ENCODE results near the gene HOXC4.

Gene HOXC4

DNA sequence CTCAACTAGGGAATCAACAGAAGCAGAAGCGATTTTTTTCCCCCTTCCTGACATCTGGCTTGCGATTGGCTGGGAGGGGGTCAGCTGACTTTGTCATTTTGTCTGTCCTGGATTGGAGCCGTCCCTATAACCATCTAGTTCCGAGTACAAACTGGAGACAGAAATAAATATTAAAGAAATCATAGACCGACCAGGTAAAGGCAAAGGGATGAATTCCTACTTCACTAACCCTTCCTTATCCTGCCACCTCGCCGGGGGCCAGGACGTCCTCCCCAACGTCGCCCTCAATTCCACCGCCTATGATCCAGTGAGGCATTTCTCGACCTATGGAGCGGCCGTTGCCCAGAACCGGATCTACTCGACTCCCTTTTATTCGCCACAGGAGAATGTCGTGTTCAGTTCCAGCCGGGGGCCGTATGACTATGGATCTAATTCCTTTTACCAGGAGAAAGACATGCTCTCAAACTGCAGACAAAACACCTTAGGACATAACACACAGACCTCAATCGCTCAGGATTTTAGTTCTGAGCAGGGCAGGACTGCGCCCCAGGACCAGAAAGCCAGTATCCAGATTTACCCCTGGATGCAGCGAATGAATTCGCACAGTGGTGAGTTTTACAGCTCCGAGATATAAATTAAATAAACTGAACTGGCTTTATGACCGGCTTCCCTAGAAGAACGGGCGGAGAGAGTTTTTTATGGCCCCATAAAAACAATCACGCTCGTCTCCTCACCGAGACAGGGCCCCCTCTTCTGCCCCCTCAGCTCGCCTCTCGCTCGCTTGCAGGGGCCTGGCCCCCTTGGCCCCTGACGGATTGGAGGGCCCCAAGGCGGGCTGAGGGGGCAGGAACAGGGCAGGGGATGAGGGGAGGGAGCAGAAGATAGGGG is 25.1 kb upstream of the HOXC4 start, which contains the start of gene HOXC6:
Gene HOXC6, plus strand, starts transcription at position 127 of the 888 bp plus-strand sequence. Its CDS starts 82 bp downstream, at position 209.
- Histone ChIP-seq H3K4me3 (ENCODE audit: low read length) (peak within 1 kb of the TSS; percentile 64), H3K36me3 (replicated peaks; ENCODE audit: low read depth, low read length) (no peaks in the 10 kb centered on the region), H3K9me3 (ENCODE audit: insufficient read depth, low read length) (no peaks in the 10 kb centered on the region), H2AFZ (ENCODE audit: low read depth, low read length) (peak within 1 kb of the TSS; percentile 63; the same call in 1 of the 2 replicates), H3K4me1 (ENCODE audit: low read length) (peaks cover 38% of the 10 kb centered on the region), H3K9ac (ENCODE audit: low read length) (peak within 1 kb of the TSS; percentile 60; the same call in 1 of the 2 replicates), H3K27ac (ENCODE audit: low read length) (peak within 1 kb of the TSS; percentile 72), H4K20me1 (ENCODE audit: insufficient read depth, low read length) (no peaks in the 10 kb centered on the region), H3K27me3 (ENCODE audit: low read depth, low read length) (no peaks in the 10 kb centered on the region), H3K79me2 (ENCODE audit: low read length) (no peaks in the 10 kb centered on the region), H3K4me2 (ENCODE audit: low read length) (peak within 1 kb of the TSS; percentile 91)
- TF ChIP-seq EZH2phosphoT487 (IDR thresholded peaks at IDR 0.05; ENCODE audit: low read depth), result no peak
- TF ChIP-seq, protein P1, sequence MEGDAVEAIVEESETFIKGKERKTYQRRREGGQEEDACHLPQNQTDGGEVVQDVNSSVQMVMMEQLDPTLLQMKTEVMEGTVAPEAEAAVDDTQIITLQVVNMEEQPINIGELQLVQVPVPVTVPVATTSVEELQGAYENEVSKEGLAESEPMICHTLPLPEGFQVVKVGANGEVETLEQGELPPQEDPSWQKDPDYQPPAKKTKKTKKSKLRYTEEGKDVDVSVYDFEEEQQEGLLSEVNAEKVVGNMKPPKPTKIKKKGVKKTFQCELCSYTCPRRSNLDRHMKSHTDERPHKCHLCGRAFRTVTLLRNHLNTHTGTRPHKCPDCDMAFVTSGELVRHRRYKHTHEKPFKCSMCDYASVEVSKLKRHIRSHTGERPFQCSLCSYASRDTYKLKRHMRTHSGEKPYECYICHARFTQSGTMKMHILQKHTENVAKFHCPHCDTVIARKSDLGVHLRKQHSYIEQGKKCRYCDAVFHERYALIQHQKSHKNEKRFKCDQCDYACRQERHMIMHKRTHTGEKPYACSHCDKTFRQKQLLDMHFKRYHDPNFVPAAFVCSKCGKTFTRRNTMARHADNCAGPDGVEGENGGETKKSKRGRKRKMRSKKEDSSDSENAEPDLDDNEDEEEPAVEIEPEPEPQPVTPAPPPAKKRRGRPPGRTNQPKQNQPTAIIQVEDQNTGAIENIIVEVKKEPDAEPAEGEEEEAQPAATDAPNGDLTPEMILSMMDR (IDR thresholded peaks at IDR 0.05; ENCODE audit: low read depth, low read length), result no peak

DNA sequence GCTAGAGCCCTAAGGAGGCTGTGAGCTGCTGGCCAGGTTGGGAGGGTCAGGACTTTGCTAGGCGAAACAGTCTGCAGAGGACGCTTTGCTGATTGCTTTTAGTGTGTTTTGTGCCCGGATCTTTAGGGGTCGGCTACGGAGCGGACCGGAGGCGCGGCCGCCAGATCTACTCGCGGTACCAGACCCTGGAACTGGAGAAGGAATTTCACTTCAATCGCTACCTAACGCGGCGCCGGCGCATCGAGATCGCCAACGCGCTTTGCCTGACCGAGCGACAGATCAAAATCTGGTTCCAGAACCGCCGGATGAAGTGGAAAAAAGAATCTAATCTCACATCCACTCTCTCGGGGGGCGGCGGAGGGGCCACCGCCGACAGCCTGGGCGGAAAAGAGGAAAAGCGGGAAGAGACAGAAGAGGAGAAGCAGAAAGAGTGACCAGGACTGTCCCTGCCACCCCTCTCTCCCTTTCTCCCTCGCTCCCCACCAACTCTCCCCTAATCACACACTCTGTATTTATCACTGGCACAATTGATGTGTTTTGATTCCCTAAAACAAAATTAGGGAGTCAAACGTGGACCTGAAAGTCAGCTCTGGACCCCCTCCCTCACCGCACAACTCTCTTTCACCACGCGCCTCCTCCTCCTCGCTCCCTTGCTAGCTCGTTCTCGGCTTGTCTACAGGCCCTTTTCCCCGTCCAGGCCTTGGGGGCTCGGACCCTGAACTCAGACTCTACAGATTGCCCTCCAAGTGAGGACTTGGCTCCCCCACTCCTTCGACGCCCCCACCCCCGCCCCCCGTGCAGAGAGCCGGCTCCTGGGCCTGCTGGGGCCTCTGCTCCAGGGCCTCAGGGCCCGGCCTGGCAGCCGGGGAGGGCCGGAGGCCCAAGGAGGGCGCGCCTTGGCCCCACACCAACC is 23.9 kb upstream of the HOXC4 start:
- Histone ChIP-seq H3K4me1 (ENCODE audit: low read length) (peaks cover 32% of the 10 kb centered on the region), H3K79me2 (ENCODE audit: low read length) (no peaks in the 10 kb centered on the region), H3K27ac (ENCODE audit: low read length) (no peak overlapping the region), H3K9me3 (ENCODE audit: insufficient read depth, low read length) (no peaks in the 10 kb centered on the region), H3K4me3 (ENCODE audit: low read length) (no peak overlapping the region), H3K36me3 (replicated peaks; ENCODE audit: low read depth, low read length) (no peaks in the 10 kb centered on the region), H3K9ac (ENCODE audit: low read length) (no peak overlapping the region), H3K27me3 (ENCODE audit: low read depth, low read length) (no peaks in the 10 kb centered on the region), H4K20me1 (ENCODE audit: insufficient read depth, low read length) (no peaks in the 10 kb centered on the region), H2AFZ (ENCODE audit: low read depth, low read length) (no peak overlapping the region), H3K4me2 (ENCODE audit: low read length) (no peak overlapping the region)
- no peak for TF ChIP-seq EZH2phosphoT487 (IDR thresholded peaks at IDR 0.05; ENCODE audit: low read depth)

DNA sequence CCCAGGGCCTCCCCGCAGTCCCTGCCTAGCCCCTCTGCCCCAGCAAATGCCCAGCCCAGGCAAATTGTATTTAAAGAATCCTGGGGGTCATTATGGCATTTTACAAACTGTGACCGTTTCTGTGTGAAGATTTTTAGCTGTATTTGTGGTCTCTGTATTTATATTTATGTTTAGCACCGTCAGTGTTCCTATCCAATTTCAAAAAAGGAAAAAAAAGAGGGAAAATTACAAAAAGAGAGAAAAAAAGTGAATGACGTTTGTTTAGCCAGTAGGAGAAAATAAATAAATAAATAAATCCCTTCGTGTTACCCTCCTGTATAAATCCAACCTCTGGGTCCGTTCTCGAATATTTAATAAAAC is 23.2 kb upstream of the HOXC4 start:
- Histone ChIP-seq H3K79me2 (ENCODE audit: low read length) (no peaks in the 10 kb centered on the region), H2AFZ (ENCODE audit: low read depth, low read length) (no peak overlapping the region), H3K9ac (ENCODE audit: low read length) (no peak overlapping the region), H3K4me2 (ENCODE audit: low read length) (no peak overlapping the region), H3K4me1 (ENCODE audit: low read length) (peaks cover 26% of the 10 kb centered on the region), H3K4me3 (ENCODE audit: low read length) (no peak overlapping the region), H3K36me3 (replicated peaks; ENCODE audit: low read depth, low read length) (no peaks in the 10 kb centered on the region), H3K27ac (ENCODE audit: low read length) (no peak overlapping the region), H4K20me1 (ENCODE audit: insufficient read depth, low read length) (no peaks in the 10 kb centered on the region), H3K9me3 (ENCODE audit: insufficient read depth, low read length) (no peaks in the 10 kb centered on the region), H3K27me3 (ENCODE audit: low read depth, low read length) (no peaks in the 10 kb centered on the region)
- TF ChIP-seq, protein P1 (IDR thresholded peaks at IDR 0.05; ENCODE audit: low read depth, low read length), result no peak
- no peak for TF ChIP-seq EZH2phosphoT487 (IDR thresholded peaks at IDR 0.05; ENCODE audit: low read depth)

DNA sequence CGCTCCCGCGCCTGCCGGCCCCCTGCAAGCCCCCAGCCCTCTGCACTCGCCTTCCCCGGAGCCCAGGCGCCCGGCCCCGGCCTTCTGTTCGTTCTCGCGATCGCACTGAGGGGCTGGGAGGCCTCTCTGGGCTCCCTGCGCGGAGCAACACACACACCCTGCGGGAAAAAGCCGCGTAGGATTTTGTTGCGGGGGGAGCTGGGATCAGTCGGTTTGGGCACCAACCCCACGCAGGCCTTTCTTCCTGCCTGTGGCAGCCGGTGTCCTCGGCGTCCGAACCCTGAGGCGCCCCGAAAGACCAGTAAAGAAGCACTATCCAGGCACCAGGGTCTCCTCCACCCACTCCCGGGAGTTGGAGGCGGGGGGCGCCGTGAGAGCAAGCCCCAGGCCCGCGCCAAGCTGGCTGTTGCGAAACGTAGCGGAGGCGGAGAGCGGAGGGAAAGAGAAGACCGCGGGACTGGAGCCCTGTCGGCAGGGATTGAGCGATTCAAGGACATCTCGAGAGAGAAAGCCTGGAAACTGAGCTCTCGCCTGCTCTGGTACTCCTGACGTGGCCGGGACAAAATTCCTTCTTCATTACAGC is 22.7 kb upstream of the HOXC4 start:
- Histone ChIP-seq H3K4me3 (ENCODE audit: low read length) (no peak overlapping the region), H3K9ac (ENCODE audit: low read length) (no peak overlapping the region), H3K36me3 (replicated peaks; ENCODE audit: low read depth, low read length) (no peaks in the 10 kb centered on the region), H4K20me1 (ENCODE audit: insufficient read depth, low read length) (no peaks in the 10 kb centered on the region), H3K79me2 (ENCODE audit: low read length) (no peaks in the 10 kb centered on the region), H3K4me1 (ENCODE audit: low read length) (peaks cover 20% of the 10 kb centered on the region), H3K9me3 (ENCODE audit: insufficient read depth, low read length) (no peaks in the 10 kb centered on the region), H3K27me3 (ENCODE audit: low read depth, low read length) (no peaks in the 10 kb centered on the region), H3K4me2 (ENCODE audit: low read length) (no peak overlapping the region), H3K27ac (ENCODE audit: low read length) (no peak overlapping the region), H2AFZ (ENCODE audit: low read depth, low read length) (no peak overlapping the region)
- no peak for TF ChIP-seq EZH2phosphoT487 (IDR thresholded peaks at IDR 0.05; ENCODE audit: low read depth)
- TF ChIP-seq, protein P1 (IDR thresholded peaks at IDR 0.05; ENCODE audit: low read depth, low read length), result no peak
